ENCODE results near the gene PTGES3.

PTGES3 gene

DNA sequence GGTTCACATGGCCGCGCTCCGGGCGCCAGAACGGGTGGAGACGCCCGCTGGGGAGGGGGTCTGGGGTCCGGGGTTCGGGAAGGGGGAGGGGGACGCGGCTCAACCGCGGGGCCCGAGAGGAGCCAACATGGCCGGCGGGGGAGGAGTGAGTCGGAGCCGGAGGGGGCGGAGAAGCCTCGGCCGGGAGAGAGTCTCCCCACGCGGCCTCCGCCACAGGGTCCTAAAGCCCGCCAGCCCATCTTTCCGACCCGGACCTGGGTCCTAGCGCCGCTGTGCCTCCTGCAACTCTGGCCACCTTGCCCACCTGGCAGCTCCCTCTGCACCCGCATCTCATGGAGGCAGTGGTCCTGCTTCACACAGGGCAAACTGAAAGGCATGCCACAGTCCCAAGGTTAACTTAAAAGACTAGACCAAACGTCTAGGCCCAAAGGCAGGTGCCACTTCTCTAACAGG, 57.9 kb downstream of the PTGES3 start, which contains the start of gene BAZ2A:
TSS of gene BAZ2A (minus strand) at position 147 of the 453 bp plus-strand sequence. CDS start 12,796 bp downstream, outside the sequence.
- DNase-seq = peak in 55 of 56 donors; percentile 45 to 96 (median 85)

GRCh38 chr12:56629459-56630179, 58.5 kb downstream of the PTGES3 start:
- peak in 39 of 56 donors; percentile 16 to 73 (median 47) for DNase-seq

DNA sequence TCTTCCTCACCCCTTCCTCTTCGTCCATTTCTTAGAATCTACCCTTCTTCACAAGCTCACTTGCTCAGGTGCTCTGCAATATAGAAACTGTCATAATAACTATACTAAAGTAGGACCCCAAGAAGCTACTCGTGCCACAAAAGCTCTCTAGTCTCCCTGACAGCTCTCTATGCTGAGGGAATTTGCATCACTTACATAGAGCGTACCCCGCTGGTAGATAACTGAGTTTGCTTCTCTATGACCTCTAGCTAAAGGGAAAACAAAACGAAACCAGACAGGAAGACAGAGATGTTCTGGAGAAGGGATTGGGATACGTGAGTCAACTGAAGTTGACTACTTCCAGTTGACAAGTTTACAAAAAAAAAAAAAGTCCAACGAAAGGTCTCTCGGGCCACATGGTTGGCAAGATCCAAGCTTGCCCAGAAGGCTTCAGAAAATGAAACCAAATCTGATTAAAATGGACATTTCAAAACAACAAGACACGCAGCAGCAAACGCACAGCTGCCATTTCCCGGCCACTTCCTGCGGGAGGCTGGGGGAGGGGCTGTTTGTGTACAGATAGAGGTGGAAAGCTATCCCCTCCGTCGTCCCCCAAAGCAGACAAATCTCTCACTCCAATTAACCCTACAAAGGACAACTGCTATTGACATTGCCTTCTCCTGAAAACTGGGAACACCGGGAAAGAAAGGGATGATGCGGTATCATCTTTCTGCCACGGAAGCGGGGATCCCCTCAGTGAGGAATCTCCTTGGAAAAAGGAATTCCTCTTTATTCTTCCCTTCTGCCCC, 59.2 kb downstream of the PTGES3 start:
- peak in 43 of 56 donors; percentile 18 to 68 (median 37) for DNase-seq

- no peak for DNase-seq
Measured at GRCh38 chr12:56626701-56627100, 61.4 kb downstream of the PTGES3 start.

DNA sequence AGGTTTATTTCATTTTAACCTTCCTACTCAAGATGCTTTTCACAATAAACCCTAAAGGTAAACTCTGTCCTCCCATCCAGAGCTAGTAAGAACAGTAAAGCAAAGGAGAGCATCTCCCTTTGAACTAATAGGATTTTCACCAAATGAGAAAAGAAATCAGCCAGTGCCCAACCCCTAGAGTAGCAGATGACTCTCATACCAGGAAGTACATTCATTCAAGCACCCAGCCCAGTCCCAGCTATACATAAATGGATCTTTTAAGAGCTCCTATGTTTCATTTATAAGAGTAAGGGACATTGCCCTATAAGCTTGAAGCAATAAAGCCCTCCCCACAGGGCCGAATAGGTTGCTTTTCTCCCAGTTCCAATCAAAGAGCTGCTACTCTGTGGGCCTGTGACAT, 65.5 kb downstream of the PTGES3 start:
- no peak for DNase-seq

- DNase-seq = no peak
Measured at GRCh38 chr12:56616925-56617324, 71.2 kb downstream of the PTGES3 start.

DNA sequence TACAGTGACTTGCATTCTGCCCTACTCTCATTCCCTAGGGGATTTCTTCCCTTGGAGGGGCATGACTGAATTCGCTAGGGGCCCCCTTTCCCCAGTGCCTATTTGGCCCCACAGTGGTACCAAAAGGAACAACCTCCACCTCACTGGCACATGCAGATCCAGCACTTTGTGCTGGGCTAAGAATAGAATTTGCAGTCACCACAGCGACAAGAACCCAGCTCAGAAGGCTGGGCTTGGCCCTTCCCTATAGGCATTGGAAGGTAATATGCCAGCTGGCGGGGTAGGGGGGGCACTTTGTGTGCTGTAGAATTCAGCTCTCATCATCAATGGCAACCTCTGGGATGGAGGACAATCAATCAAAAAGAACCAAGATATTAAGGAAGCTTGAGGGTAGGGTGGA, 71.8 kb downstream of the PTGES3 start:
- DNase-seq = no peak

DNA sequence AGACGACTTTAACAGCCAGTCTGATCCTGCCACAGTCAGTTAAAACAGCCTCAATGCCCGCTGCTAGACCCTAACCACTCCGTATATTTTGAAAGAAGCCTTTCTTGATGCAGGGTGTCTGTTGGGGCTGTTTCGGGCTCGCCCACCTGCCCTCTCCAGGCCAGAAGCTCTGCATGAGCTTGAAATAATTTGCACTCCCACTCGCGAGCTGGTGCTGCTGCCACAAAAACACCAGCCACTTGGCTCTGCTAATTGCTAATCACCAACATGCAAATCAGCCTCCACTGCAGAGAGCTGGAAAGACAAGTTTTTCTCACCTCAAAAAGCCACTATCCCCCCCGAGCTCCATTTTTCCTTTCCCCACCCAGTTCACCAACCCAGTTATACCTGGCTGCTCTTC, 73.5 kb downstream of the PTGES3 start:
- DNase-seq = peak in 19 of 56 donors; percentile 9 to 59 (median 22)
